Spleen (tissue), 7 donors: ENCODE data around the gene SEC31B.

Source experiments
- CTCF ChIP-seq, 11 experiments: fragments of 200-600 bp in 7 of 11; fragments of 450-650 bp in 4 of 11; sonication (generic) in 4 of 11; IDR thresholded peaks in 8 of 11; conservative IDR thresholded peaks in 3 of 11; 1 replicate in 7 of 11; 2 replicates in 4 of 11; pipeline versions ENCODE4 v1.4.0 to v1.8.0; 2016 to 2021; ENCODE audit warnings: antibody characterized with exemption in 11 of 11, inconsistent platforms in 4 of 11, mild to moderate bottlenecking in 1 of 11
- POLR2A ChIP-seq, 3 donors: fragments of 450-650 bp; IDR thresholded peaks; one replicate each; pipeline ENCODE4 v1.5.1; 2017; ENCODE audit warnings: antibody characterized with exemption in 3 of 3, mild to moderate bottlenecking in 1 of 3
- POLR2AphosphoS5 ChIP-seq, 3 donors: sonication (generic); formaldehyde crosslinking; IDR thresholded peaks; one replicate each; pipeline ENCODE4 v1.5.1; 2017; ENCODE audit warnings: antibody characterized with exemption in 3 of 3
- donor health status: DM: no; HTN: no; CAD: no; lungs with moderate emphysema.
- donor health status: DM: no; HTN: no; CAD: no.
- donor health status: DM: no; HTN: no; CAD: no.

GRCh38 chr10:100485801-100486495, 33.7 kb downstream of the SEC31B start:
- TF ChIP-seq CTCF (IDR thresholded peaks at IDR 0.05 in 8 of 11, conservative IDR thresholded peaks at IDR 0.05 in 3 of 11), result no peak
- no peak for TF ChIP-seq POLR2A (IDR thresholded peaks at IDR 0.05)
- TF ChIP-seq POLR2AphosphoS5 (IDR thresholded peaks at IDR 0.05), result no peak
